Panc1 (cell line): ENCODE measurements around the gene ADPRH. TPM values are rescaled to one million over a fixed set of nuclear protein-coding genes. Genes with fewer than 3 reads are reported as not detected.

Experiments used
- ATAC-seq: fragments of 200-7000 bp; cut with Tn5 transposase; 2 replicates; pipeline ENCODE4 v1.9.1; 2020; ENCODE audit warnings: mild to moderate bottlenecking, moderate library complexity
- BruUV-seq: library from RNA; stranded (reverse); fragments of 400-500 nt; replicated peaks from 2 replicates; lab custom pipeline; 2021; lab: Mats Ljungman, UMichigan
- CTCF ChIA-PET: fragments of 300-600 bp; sonication (Branson Sonifier 250); formaldehyde crosslinking; loops from one replicate; lab custom pipeline; 2022; ENCODE audit warnings: antibody characterized with exemption; lab: Charles Lee
- POLR2A ChIA-PET: fragments of 300-600 bp; sonication (Branson Sonifier 250); formaldehyde crosslinking; loops from one replicate; lab custom pipeline; 2022; ENCODE audit warnings: antibody characterized with exemption; lab: Charles Lee
- DNase-seq: peaks from one replicate; pipeline ENCODE4 v3.0.0-alpha.2; 2010; ENCODE audit warnings: low read depth, low spot score
- H3K27ac ChIP-seq: 2 replicates; pipeline ENCODE4 v1.5.1; 2011; ENCODE audit warnings: mild to moderate bottlenecking, low read length, inconsistent platforms
- H3K27me3 ChIP-seq: fragments of 200-500 bp; sonication (Bioruptor generic); 2 replicates; pipeline ENCODE4 v1.6.0; 2014; ENCODE audit warnings: low read length, inconsistent platforms; ENCODE audit not compliant: control insufficient read depth, insufficient read depth
- H3K36me3 ChIP-seq: fragments of 200-500 bp; sonication (Bioruptor generic); 2 replicates; pipeline ENCODE4 v1.5.1; 2014; ENCODE audit warnings: inconsistent platforms, mild to moderate bottlenecking, low read length, moderate library complexity; ENCODE audit not compliant: control insufficient read depth, insufficient read depth
- H3K4me1 ChIP-seq: 2 replicates; pipeline ENCODE4 v1.5.1; 2011; ENCODE audit warnings: inconsistent platforms, mild to moderate bottlenecking, low read length, moderate library complexity; ENCODE audit not compliant: control insufficient read depth, insufficient read depth
- H3K4me3 ChIP-seq, 2 experiments: 2 replicates each; pipeline ENCODE4 v1.5.1; 2011 to 2012; ENCODE audit warnings: low read depth in 2 of 2, low read length in 2 of 2, mild to moderate bottlenecking in 2 of 2, inconsistent platforms in 1 of 2, moderate library complexity in 1 of 2
- H3K9me3 ChIP-seq: fragments of 200-500 bp; sonication (Bioruptor generic); 2 replicates; pipeline ENCODE4 v1.5.1; 2014; ENCODE audit warnings: low read depth, mild to moderate bottlenecking, inconsistent platforms, low read length, moderate library complexity; ENCODE audit not compliant: control insufficient read depth, insufficient read depth
- POLR2AphosphoS5 ChIP-seq: IDR thresholded peaks from 2 replicates; pipeline ENCODE4 v1.6.1; 2012; ENCODE audit warnings: mild to moderate bottlenecking, low read depth, low read length, moderate library complexity
- SIN3A ChIP-seq: IDR thresholded peaks from 2 replicates; pipeline ENCODE4 v1.6.1; 2012; ENCODE audit warnings: low read depth, mild to moderate bottlenecking, low read length, moderate library complexity, borderline replicate concordance; ENCODE audit not compliant: insufficient read depth
- TCF7L2 ChIP-seq: IDR thresholded peaks from 2 replicates; pipeline ENCODE4 v1.6.1; 2011; ENCODE audit warnings: mild to moderate bottlenecking, low read depth, low read length, inconsistent platforms
- in situ Hi-C: cut with HindIII; loops from 2 replicates; pipeline ENCODE4 v1.10.0; 2016; ENCODE audit warnings: low sequenced_read_pairs, low pct_unique_long_range_greater_than_20kb
- intact Hi-C: fragments of 100-400 bp; cut with micrococcal nuclease; formaldehyde crosslinking; loops from one replicate; pipeline ENCODE4 v1.10.0; 2022; ENCODE audit not compliant: unreplicated experiment
- total RNA-seq: library from RNA; stranded (reverse); gene quantifications from one replicate; pipeline ENCODE4 v1.2.1, GENCODE V29; 2021; ENCODE audit not compliant: unreplicated experiment
- TF ChIP-seq, protein P1 (sequence below), 2 experiments: IDR thresholded peaks; 2 replicates each; pipeline ENCODE4 v1.6.1; 2011 to 2012; ENCODE audit warnings: low read depth in 2 of 2, control low read depth in 1 of 2, low read length in 1 of 2, mild to moderate bottlenecking in 1 of 2, moderate library complexity in 1 of 2; ENCODE audit not compliant: insufficient read depth in 1 of 2
- TF ChIP-seq, protein P2 (sequence below): fragments of 450-650 bp; IDR thresholded peaks from 2 replicates; pipeline ENCODE4 v1.5.1; 2017; ENCODE audit warnings: mild to moderate bottlenecking

The ADPRH gene
- total RNA-seq, 1 experiment from 2014 or later: 7.8 TPM

DNA sequence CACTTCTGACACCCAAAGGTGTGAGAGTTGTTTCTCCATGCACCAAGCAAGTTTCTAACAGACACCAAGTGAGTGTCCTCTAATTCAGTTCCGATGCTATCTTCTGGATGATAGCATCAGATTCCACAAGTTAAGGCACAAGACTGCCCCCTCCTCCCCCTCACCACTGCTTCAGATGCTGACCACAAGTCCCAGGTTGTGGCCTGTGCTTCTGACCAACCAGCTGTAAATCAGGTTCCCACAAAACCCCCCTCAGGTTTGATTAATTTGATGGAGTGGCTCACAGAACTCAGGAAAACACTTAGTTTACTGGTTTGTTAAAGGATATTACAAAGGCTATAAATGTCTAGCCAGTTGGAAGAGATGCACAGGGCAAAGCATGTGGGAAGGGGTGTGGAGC, 11.4 kb downstream of the ADPRH start:
- Histone ChIP-seq H3K27ac (no peak overlapping the region), H3K4me1 (no peaks in the 10 kb centered on the region), H3K27me3 (peaks cover 10% of the 10 kb centered on the region), H3K9me3 (no peaks in the 10 kb centered on the region), H3K36me3 (no peaks in the 10 kb centered on the region), H3K4me3 (no peak overlapping the region)
- BruUV-seq: no TSS peak
- ChIA-PET POLR2A (no interaction called here), CTCF (no interaction called here)
- intact Hi-C loops (no loop called here), in situ Hi-C loops (no loop called here)
- ATAC-seq: no peak
- TF ChIP-seq SIN3A (no peak), POLR2AphosphoS5 (no peak), TCF7L2 (no peak)
- TF ChIP-seq, protein P1, sequence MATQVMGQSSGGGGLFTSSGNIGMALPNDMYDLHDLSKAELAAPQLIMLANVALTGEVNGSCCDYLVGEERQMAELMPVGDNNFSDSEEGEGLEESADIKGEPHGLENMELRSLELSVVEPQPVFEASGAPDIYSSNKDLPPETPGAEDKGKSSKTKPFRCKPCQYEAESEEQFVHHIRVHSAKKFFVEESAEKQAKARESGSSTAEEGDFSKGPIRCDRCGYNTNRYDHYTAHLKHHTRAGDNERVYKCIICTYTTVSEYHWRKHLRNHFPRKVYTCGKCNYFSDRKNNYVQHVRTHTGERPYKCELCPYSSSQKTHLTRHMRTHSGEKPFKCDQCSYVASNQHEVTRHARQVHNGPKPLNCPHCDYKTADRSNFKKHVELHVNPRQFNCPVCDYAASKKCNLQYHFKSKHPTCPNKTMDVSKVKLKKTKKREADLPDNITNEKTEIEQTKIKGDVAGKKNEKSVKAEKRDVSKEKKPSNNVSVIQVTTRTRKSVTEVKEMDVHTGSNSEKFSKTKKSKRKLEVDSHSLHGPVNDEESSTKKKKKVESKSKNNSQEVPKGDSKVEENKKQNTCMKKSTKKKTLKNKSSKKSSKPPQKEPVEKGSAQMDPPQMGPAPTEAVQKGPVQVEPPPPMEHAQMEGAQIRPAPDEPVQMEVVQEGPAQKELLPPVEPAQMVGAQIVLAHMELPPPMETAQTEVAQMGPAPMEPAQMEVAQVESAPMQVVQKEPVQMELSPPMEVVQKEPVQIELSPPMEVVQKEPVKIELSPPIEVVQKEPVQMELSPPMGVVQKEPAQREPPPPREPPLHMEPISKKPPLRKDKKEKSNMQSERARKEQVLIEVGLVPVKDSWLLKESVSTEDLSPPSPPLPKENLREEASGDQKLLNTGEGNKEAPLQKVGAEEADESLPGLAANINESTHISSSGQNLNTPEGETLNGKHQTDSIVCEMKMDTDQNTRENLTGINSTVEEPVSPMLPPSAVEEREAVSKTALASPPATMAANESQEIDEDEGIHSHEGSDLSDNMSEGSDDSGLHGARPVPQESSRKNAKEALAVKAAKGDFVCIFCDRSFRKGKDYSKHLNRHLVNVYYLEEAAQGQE (IDR thresholded peaks at IDR 0.05; ENCODE audit: insufficient read depth in 1 of 2, low read depth in 2 of 2, low read length in 1 of 2): no peak
- TF ChIP-seq, protein P2, sequence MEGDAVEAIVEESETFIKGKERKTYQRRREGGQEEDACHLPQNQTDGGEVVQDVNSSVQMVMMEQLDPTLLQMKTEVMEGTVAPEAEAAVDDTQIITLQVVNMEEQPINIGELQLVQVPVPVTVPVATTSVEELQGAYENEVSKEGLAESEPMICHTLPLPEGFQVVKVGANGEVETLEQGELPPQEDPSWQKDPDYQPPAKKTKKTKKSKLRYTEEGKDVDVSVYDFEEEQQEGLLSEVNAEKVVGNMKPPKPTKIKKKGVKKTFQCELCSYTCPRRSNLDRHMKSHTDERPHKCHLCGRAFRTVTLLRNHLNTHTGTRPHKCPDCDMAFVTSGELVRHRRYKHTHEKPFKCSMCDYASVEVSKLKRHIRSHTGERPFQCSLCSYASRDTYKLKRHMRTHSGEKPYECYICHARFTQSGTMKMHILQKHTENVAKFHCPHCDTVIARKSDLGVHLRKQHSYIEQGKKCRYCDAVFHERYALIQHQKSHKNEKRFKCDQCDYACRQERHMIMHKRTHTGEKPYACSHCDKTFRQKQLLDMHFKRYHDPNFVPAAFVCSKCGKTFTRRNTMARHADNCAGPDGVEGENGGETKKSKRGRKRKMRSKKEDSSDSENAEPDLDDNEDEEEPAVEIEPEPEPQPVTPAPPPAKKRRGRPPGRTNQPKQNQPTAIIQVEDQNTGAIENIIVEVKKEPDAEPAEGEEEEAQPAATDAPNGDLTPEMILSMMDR: no peak
- DNase-seq: no peak

- no peak for ATAC-seq
- BruUV-seq: no TSS peak
- H3K27me3 ChIP-seq: peaks cover 10% of the 10 kb centered on the region
- H3K4me1 ChIP-seq: no peaks in the 10 kb centered on the region
- intact Hi-C loops (no loop called here), in situ Hi-C loops (no loop called here)
- H3K27ac ChIP-seq: no peak overlapping the region
- H3K9me3 ChIP-seq: no peaks in the 10 kb centered on the region
- no peak for TF ChIP-seq SIN3A
- TF ChIP-seq TCF7L2: no peak
- TF ChIP-seq, protein P2: no peak
- TF ChIP-seq POLR2AphosphoS5: no peak
- TF ChIP-seq, protein P1 (IDR thresholded peaks at IDR 0.05; ENCODE audit: insufficient read depth in 1 of 2, low read depth in 2 of 2, low read length in 1 of 2): no peak
- ChIA-PET POLR2A (no interaction called here), CTCF (no interaction called here)
- H3K36me3 ChIP-seq: no peaks in the 10 kb centered on the region
- no peak overlapping the region for H3K4me3 ChIP-seq
- no peak for DNase-seq
These were observed 13.6 kb downstream of the ADPRH start for GRCh38 chr3:119592861-119593260.
